Peyer's patch (tissue), 4 donors: ENCODE measurements around the gene KCNMA1. TPM values are rescaled to one million over a fixed set of nuclear protein-coding genes. Genes with fewer than 3 reads are reported as not detected.

Experiments
- DNase-seq, 3 donors: peaks; one replicate each; pipeline ENCODE4 v3.0.0-alpha.2; 2017 to 2019
- H3K27ac ChIP-seq, 4 donors: fragments of 200-600 bp; sonication (generic); one replicate each; pipeline ENCODE4 v1.5.1; 2016 to 2019
- H3K27me3 ChIP-seq, 2 donors: fragments of 200-600 bp; sonication (generic); one replicate each; pipeline ENCODE4 v1.5.1; 2019
- H3K36me3 ChIP-seq, 3 donors: fragments of 200-600 bp; sonication (generic); one replicate each; pipeline ENCODE4 v1.5.1; 2016 to 2019
- H3K4me1 ChIP-seq, 4 donors: fragments of 200-600 bp; sonication (generic); one replicate each; pipeline ENCODE4 v1.5.1; 2016 to 2019
- H3K4me3 ChIP-seq, 4 donors: fragments of 200-600 bp; sonication (generic); 1 replicate in 3 of 4; 2 replicates in 1 of 4; pipeline ENCODE4 v1.5.1; 2016 to 2019; ENCODE audit warnings: mild to moderate bottlenecking in 1 of 4
- H3K9me3 ChIP-seq, 4 donors: fragments of 200-600 bp; sonication (generic); one replicate each; pipeline ENCODE4 v1.5.1; 2016 to 2019; ENCODE audit warnings: mild to moderate bottlenecking in 1 of 4
- CTCF ChIP-seq, 6 experiments: fragments of 450-650 bp in 4 of 6; fragments of 200-600 bp in 2 of 6; sonication (generic) in 1 of 6; IDR thresholded peaks; one replicate each; pipeline ENCODE4 v1.5.1; 2017 to 2019; ENCODE audit warnings: antibody characterized with exemption in 6 of 6, mild to moderate bottlenecking in 3 of 6, moderate library complexity in 1 of 6
- POLR2A ChIP-seq, 2 donors: fragments of 450-650 bp; IDR thresholded peaks; one replicate each; pipeline ENCODE4 v1.5.1; 2017; ENCODE audit warnings: antibody characterized with exemption in 2 of 2, mild to moderate bottlenecking in 2 of 2, moderate library complexity in 2 of 2
- total RNA-seq, 4 donors: library from RNA; depleted of rRNA; stranded (reverse); fragments of >200 nt; gene quantifications; one replicate each; pipeline ENCODE4 v1.1.0, GENCODE V29; 2016

Gene KCNMA1
- total RNA-seq, 4 donors from 2014 or later: 17.8 to 29.1 (median 23.9) TPM

GRCh38 chr10:77500754-77501151 is 136.9 kb downstream of the KCNMA1 start:
- no peak for TF ChIP-seq CTCF (IDR thresholded peaks at IDR 0.05)
- TF ChIP-seq POLR2A (IDR thresholded peaks at IDR 0.05): no peak
- Histone ChIP-seq H3K27me3 (no peaks in the 10 kb centered on the region), H3K9me3 (no peaks in the 10 kb centered on the region), H3K4me3 (no peak overlapping the region), H3K4me1 (peaks cover 0 to 10% (median 0%) of the 10 kb centered on the region in 4 donors), H3K27ac (no peak overlapping the region), H3K36me3 (no peaks in the 10 kb centered on the region)
- DNase-seq: no peak

- no peak overlapping the region for H3K27ac ChIP-seq
- TF ChIP-seq CTCF (IDR thresholded peaks at IDR 0.05): no peak
- no peak for TF ChIP-seq POLR2A (IDR thresholded peaks at IDR 0.05)
- no peaks in the 10 kb centered on the region for H3K27me3 ChIP-seq
- no peaks in the 10 kb centered on the region for H3K9me3 ChIP-seq
- no peaks in the 10 kb centered on the region for H3K36me3 ChIP-seq
- no peak for DNase-seq
- H3K4me3 ChIP-seq: no peak overlapping the region
- H3K4me1 ChIP-seq: peaks cover 0 to 10% (median 0%) of the 10 kb centered on the region in 4 donors
These were observed 138.8 kb downstream of the KCNMA1 start for GRCh38 chr10:77498829-77499228.

GRCh38 chr10:77498210-77498609 is 139.4 kb downstream of the KCNMA1 start:
- Histone ChIP-seq H3K36me3 (no peaks in the 10 kb centered on the region), H3K27me3 (no peaks in the 10 kb centered on the region), H3K9me3 (no peaks in the 10 kb centered on the region), H3K4me1 (peaks cover 0 to 10% (median 0%) of the 10 kb centered on the region in 4 donors), H3K27ac (no peak overlapping the region), H3K4me3 (no peak overlapping the region)
- TF ChIP-seq CTCF (IDR thresholded peaks at IDR 0.05) (no peak), POLR2A (IDR thresholded peaks at IDR 0.05) (no peak)
- DNase-seq: no peak

- Histone ChIP-seq H3K9me3 (no peaks in the 10 kb centered on the region), H3K4me1 (peaks cover 0 to 10% (median 0%) of the 10 kb centered on the region in 4 donors), H3K4me3 (no peak overlapping the region), H3K27me3 (no peaks in the 10 kb centered on the region), H3K27ac (no peak overlapping the region), H3K36me3 (no peaks in the 10 kb centered on the region)
- DNase-seq: no peak
- TF ChIP-seq CTCF (IDR thresholded peaks at IDR 0.05) (no peak), POLR2A (IDR thresholded peaks at IDR 0.05) (no peak)
These were observed 139.9 kb downstream of the KCNMA1 start for GRCh38 chr10:77497748-77498147.

GRCh38 chr10:77496941-77497420 is 140.6 kb downstream of the KCNMA1 start:
- no peak overlapping the region for H3K4me3 ChIP-seq
- H3K27me3 ChIP-seq: no peaks in the 10 kb centered on the region
- DNase-seq: no peak
- H3K27ac ChIP-seq: no peak overlapping the region
- no peaks in the 10 kb centered on the region for H3K9me3 ChIP-seq
- H3K36me3 ChIP-seq: no peaks in the 10 kb centered on the region
- H3K4me1 ChIP-seq: peaks cover 0 to 10% (median 0%) of the 10 kb centered on the region in 4 donors
- TF ChIP-seq CTCF (IDR thresholded peaks at IDR 0.05) (no peak), POLR2A (IDR thresholded peaks at IDR 0.05) (no peak)
